ENCODE measurements around the gene VAX1.

DNA sequence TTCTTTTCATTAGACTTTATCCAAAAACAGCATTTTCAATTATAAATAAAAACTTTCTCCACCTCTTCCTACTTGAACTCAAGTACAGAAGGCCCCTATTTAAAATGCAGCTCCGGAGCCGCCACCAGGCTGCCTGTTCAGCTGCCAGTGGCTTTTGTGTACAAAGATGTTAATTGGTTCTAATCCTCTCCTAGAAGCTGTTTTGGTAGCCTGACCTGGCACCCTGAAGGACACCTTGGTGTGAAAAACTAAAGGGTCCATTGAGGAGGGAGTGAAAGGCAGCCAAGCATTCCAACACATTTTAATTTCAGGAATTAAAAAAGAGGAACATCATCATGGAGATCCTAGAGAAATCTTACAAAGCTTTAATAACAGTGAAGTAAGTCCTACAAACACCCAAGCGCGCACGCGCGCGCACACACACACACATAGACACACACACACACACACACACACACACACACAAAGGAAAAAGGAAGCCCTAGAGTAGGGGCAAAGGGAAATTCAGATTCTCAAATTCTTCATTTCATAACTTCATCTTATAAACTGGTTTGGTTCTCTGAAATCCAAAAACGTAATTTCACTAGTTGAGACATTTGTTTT lies 41.4 kb downstream of the VAX1 start:
- no peak for TF ChIP-seq EZH2phosphoT487 (IDR thresholded peaks at IDR 0.05; ENCODE audit: insufficient read depth, low read depth)
- no peak for TF ChIP-seq EZH2 (IDR thresholded peaks at IDR 0.05; ENCODE audit: insufficient read depth, poor library complexity, severe bottlenecking)

Measured in GM23248 (cell line).